HL-60/S4 (cell line): Measurements from ENCODE around the gene FARP1.
"Not testable (repeated sequence)": the region's sequence is repeated elsewhere in the genome, so short reads cannot be mapped to it uniquely, and the experiment has no call there.

ENCODE experiments used
- in situ Hi-C: fragments of 300-500 bp; cut with MboI; formaldehyde crosslinking; loops from 2 replicates; pipeline ENCODE4 v1.14.3; 2022; ENCODE audit warnings: low sequenced_read_pairs

The FARP1 gene

GRCh38 chr13:98410612-98411011 lies 267.7 kb downstream of the FARP1 start:
- in situ Hi-C loops = no loop called here

- in situ Hi-C loops = no loop called here
These were observed 268.1 kb downstream of the FARP1 start for GRCh38 chr13:98411013-98411412.

DNA sequence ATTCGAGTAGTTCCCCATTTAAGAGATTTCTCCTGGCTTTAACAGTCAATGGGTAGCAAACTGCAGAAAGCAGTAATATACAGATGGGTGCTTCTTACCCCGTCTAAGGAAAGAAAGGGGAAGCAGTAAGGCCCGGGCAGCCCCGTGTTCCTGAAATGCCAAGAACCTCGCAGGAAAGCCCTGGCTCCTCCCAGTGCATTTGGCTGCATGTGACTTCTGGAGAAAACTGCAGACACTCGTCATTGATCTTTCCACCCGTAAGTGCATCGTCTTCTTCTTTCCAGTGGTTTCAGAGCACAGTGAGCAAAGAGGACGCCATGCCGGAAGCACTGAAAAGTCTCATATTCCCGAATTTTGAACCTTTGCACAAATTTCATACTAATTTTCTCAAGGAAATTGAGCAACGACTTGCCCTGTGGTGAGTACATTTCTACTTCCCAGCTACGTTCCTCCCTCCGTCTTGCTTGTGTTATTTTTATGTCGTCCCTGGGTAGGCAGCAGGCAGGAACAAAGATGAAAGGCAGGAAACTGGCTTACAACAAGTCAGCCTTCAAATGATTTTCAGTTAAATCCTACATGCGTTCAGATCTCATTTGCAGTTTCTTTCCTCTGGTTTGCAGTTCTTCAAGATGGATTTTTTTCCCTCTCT lies 268.8 kb downstream of the FARP1 start:
- in situ Hi-C loops = no loop called here

- in situ Hi-C loops = not testable (repeated sequence)
These were observed 270.4 kb downstream of the FARP1 start for GRCh38 chr13:98413278-98413677.

DNA sequence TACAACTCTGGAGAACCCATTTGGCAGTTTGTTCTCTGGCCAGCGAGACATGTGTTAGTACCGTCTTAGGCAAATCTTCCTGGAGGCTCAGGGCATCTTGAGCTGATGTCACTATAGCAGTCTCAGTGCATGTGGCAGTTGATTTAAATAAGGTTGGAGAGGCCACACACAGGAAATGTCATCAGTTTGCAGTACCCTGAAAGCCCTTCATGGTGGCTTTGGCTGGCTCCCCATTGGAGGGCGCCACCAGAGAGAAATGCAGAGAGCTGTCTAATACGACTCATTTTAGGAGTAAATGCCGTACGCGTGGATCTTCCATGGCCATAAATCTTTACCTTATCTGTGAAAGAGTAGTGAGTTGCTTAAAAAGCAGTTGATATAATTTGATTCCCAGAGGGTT lies 270.9 kb downstream of the FARP1 start:
- in situ Hi-C loops = no loop called here

GRCh38 chr13:98415326-98416070 lies 272.6 kb downstream of the FARP1 start:
- in situ Hi-C loops = no loop called here

GRCh38 chr13:98416408-98416807 lies 273.5 kb downstream of the FARP1 start:
- in situ Hi-C loops = no loop called here

GRCh38 chr13:98419786-98420553 lies 277.1 kb downstream of the FARP1 start:
- in situ Hi-C loops = no loop called here

DNA sequence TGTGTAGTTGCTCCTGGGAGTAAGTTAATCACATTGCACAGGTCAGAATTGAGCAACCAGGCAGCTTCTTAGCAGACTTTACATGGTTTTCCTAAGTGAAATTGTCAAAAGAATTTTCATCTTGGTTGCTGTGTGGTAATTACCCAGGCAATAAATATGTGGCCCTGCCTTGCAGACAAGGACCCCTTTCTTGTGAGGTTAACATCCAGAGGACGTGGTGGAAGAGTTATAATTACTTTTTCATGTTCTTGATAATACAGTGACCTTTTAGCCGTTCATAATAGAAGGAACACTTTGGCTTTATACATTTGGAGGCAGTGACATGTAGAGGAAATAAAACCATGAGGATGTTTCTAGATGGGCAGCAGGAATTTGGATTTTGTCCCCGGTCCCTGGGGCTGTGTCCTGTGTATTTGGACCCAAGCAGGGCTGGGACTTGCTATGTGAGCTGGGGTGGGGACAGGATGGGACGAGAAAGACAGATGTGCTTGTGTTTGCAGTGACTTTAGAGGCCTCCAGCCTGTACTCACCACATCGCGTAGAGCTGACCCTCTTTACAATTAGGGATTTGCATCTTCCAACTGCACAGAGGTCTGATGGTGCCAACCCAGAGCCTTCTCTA lies 277.8 kb downstream of the FARP1 start:
- in situ Hi-C loops = no loop called here

DNA sequence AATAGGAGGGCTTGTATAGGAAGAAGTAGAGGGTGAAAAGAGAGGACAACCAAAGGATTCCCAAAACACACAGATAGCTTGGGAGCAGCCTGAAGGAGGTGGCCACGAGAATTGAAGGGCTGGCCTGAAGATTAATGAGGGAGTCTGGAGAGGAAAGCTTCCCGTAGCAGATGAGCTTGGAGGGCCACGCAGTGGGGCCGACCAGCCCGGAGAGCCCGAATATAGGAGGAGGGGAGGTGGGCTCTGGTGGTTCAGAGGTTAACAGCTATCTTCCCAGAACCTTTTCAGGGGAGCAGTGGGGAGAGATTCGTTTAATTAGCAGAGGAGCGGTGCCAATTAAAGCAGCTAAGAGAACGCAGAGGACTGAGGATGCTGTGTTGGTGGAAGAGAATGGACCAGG lies 279.2 kb downstream of the FARP1 start:
- in situ Hi-C loops = no loop called here

GRCh38 chr13:98423417-98423816 lies 280.5 kb downstream of the FARP1 start:
- in situ Hi-C loops = no loop called here

DNA sequence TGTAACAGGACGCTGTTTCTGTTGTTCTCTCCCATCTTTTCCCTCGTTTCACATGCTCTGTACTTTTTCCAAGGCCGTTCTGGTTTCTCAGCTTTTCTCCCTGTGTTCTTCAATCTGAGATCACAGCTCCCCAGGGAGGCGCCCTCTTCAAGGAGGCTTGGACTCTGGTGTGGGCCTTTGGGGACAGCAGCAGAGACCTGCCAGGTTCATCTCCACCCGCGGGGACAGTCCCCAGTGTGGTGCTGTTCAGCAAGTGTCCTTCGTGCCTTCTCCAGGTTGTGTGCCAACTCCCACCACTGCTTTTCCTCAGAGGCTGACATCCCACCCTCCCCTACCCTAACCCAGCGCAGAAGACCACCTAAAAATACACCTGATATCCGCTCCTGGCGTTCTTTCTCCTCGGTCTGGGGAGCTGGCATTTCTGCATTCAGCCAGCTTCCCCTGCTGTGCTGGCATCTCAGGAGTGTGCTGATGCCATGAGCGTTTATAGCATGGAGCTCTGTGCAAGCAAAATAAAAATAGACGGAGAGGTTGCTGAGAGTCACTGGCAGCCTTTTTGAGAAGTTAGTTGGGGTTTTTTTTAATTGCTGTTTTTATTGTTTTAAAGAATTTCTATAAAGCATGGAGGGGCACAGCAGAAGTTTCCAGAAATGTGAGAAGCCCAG lies 284.6 kb downstream of the FARP1 start:
- in situ Hi-C loops = no loop called here

GRCh38 chr13:98428256-98428966 lies 285.5 kb downstream of the FARP1 start:
- in situ Hi-C loops = no loop called here

- in situ Hi-C loops = no loop called here
These were observed 286.2 kb downstream of the FARP1 start for GRCh38 chr13:98429081-98429480.

- in situ Hi-C loops = no loop called here
These were observed 286.6 kb downstream of the FARP1 start for GRCh38 chr13:98429531-98429930.

GRCh38 chr13:98429977-98430736 lies 287.3 kb downstream of the FARP1 start:
- in situ Hi-C loops = no loop called here

- in situ Hi-C loops = no loop called here
These were observed 289.7 kb downstream of the FARP1 start for GRCh38 chr13:98432638-98433037.

- in situ Hi-C loops = no loop called here
These were observed 290.8 kb downstream of the FARP1 start for GRCh38 chr13:98433654-98434053.

- in situ Hi-C loops = no loop called here
These were observed 291.2 kb downstream of the FARP1 start for GRCh38 chr13:98434060-98434459.

DNA sequence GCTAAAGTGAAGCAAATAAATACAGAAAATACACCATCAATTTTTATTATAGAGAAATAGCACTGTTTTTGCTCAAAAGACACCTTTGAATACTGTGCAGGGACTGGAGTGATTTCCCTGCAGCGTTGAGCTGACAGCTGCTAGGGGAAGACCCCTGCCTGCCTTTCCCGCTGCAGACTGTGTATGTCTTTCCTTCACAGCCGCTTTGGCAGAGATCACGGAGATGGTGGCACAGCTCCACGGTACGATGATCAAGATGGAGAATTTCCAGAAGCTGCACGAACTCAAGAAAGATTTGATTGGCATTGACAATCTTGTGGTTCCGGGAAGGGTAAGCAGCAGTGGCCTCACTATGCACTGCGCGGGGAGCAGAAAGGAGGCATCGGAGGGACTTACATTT lies 292.5 kb downstream of the FARP1 start:
- in situ Hi-C loops = no loop called here
